ENCODE data around the gene CD44. TPM values are rescaled to one million over a fixed set of nuclear protein-coding genes. Genes with fewer than 3 reads are reported as not detected.

Gene CD44
- total RNA-seq, 2 donors from 2014 or later = 698 to 736 TPM

DNA sequence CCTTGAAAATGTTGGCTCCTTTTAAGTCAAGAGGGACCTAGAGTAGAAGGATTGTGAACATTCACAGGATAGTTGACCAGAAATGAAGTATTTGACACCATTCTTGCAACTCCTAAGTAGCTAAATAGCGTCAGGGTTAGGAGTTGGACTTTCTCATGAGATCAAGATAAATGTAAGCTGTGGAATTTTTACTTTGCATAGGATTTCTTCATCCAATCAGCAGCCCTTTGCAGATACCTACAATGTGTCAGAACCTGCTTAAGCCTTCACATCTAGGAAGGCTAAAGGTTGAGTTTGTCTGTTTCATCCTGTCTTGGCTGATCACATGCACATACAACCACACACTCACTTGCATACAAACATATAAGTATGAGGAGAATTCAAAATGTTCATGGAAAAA is 32.3 kb downstream of the CD44 start:
- no peak for ATAC-seq
- H3K36me3 Mint-ChIP-seq = peaks cover 35% of the 10 kb centered on the region
- no peak for DNase-seq (ENCODE audit: low spot score)
- H3K4me3 Mint-ChIP-seq = peak overlapping the region; percentile 52
- no peaks in the 10 kb centered on the region for H3K9me3 Mint-ChIP-seq
- H3K27ac Mint-ChIP-seq = peak overlapping the region; percentile 47 to 69
- H3K27me3 Mint-ChIP-seq = no peaks in the 10 kb centered on the region
- peaks cover 86 to 94% of the 10 kb centered on the region in 2 donors for H3K4me1 Mint-ChIP-seq (ENCODE audit: low read depth in 2 of 2)

DNA sequence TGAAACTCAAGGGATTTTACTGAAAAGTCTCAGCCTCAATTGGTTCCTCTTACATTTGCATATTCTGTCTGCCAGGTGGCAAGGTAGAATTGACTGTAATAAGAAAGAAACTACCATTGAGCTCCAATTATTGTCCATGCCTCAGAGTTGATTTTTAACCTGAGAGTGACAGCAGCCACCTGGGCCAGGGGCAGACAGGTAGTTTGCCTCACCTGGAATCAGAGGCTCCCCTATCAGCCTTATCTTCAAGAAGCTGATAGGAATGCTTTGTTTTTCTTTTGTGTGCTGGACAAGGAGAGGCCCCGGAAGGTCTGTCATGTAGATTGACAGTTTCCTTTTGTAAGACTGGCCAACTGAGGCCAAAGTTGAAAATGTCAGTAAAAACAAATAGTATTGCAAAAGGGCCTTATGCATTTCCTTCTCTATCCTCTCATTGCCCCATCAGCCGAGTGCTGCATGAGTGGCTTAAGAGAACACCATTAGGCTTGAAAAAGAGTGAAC is 34.1 kb downstream of the CD44 start:
- Mint-ChIP-seq H3K27me3 (no peaks in the 10 kb centered on the region), H3K9me3 (no peaks in the 10 kb centered on the region), H3K27ac (peak overlapping the region; percentile 69 to 71), H3K4me3 (peak overlapping the region; percentile 52), H3K36me3 (peaks cover 45% of the 10 kb centered on the region), H3K4me1 (ENCODE audit: low read depth in 2 of 2) (peaks cover 85 to 92% of the 10 kb centered on the region in 2 donors)
- ATAC-seq (peak; percentile 21 to 48), DNase-seq (ENCODE audit: low spot score) (no peak)

DNA sequence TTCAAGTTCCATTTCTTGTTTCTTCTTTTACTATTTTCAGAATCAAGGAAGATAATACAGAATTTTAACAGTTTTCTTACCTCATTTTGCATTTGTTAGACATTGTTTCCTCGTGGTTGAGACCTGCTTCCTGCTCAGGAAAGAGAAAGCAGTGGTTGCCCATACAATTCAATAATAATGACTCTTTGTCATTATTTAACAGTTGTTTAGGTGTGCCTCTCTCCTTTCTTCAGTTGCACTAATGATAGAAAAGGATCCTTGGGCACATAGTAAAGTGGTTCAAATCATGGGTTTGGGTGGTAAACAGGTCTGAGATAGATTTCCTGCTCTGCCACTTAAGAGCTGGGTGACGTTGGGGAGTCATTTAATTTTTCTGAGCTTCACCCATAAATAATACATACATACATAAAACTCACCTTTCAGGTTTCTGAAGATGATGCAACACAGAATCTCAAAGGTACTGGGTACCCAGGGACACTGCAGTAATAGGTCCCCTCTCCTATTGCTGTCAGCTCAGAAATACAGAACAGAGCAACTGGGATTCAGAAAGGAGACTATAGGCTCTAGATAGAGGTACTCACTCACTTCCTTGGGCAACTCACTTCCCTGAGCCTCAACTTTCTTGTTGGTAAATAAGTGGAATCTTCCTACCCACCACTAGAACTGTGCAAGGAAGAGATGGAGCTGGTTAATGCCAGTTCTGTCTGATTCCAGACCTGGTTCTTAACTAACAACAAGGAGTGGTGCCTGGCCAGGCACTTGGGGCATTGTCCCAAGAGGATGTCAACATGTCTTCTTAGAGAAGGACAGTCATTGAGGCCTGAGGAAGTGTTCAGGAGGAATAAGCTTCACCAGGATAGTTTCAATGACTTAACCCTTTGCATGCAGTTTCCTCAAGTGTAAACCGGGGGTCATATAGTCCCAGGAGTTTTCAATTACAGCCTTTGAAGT is 34.9 kb downstream of the CD44 start:
- peak in 1 of 2 donors; percentile 25 for ATAC-seq
- Mint-ChIP-seq H3K27me3 (no peaks in the 10 kb centered on the region), H3K27ac (peak overlapping the region; percentile 69 to 71), H3K4me3 (peak overlapping the region; percentile 52), H3K4me1 (ENCODE audit: low read depth in 2 of 2) (peaks cover 85 to 92% of the 10 kb centered on the region in 2 donors), H3K36me3 (peaks cover 45% of the 10 kb centered on the region), H3K9me3 (no peaks in the 10 kb centered on the region)
- no peak for DNase-seq (ENCODE audit: low spot score)

DNA sequence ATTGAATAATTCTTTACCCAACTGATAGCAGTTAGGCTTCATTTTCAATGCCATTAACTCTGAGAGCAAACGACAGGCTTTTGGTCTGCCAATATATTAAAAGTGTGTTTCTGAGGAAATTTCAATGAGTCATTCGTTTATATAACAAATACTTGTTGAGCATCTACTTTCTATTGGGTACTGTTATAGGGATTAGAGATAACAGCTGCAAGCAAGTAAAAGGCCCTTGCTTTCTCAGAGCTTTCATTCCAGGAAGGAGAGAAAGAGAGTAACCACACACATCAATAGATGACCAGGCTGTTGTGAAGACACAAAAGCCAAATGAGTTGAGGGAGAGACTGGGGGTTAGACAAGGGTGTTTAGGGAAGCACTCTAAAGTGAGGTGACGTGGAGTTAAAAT is 35.7 kb downstream of the CD44 start:
- DNase-seq (ENCODE audit: low spot score) = no peak
- Mint-ChIP-seq H3K27me3 (no peaks in the 10 kb centered on the region), H3K36me3 (peaks cover 45% of the 10 kb centered on the region), H3K4me3 (peak overlapping the region; percentile 52), H3K27ac (peak overlapping the region; percentile 69 to 71), H3K9me3 (no peaks in the 10 kb centered on the region), H3K4me1 (ENCODE audit: low read depth in 2 of 2) (peaks cover 84 to 92% of the 10 kb centered on the region in 2 donors)
- ATAC-seq = peak; percentile 43 to 55

DNA sequence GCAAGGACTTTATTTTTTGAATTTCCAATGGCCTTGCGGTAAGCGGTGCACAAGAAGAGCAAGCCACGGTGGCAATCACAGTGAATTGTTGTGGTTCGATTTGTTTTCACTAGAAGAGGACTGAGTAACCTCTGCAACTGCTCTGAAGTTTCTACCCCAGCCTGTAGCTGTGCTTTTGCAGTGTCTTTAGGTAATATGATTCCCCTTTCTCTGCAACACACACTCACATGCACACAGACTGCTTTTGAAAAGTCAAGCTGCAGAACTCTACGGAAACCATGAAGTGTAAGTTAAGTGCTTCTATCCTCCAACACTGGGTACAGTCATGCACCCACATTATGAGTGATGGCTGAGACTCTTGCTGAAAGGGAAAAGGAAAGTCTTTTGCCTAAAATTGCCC is 38.4 kb downstream of the CD44 start:
- Mint-ChIP-seq H3K36me3 (peaks cover 50% of the 10 kb centered on the region), H3K9me3 (no peaks in the 10 kb centered on the region), H3K4me3 (peak overlapping the region; percentile 61), H3K4me1 (ENCODE audit: low read depth in 2 of 2) (peaks cover 81 to 88% of the 10 kb centered on the region in 2 donors), H3K27me3 (no peaks in the 10 kb centered on the region), H3K27ac (peak overlapping the region; percentile 32 to 41)
- DNase-seq (ENCODE audit: low spot score) (no peak), ATAC-seq (peak; percentile 79 to 80)

DNA sequence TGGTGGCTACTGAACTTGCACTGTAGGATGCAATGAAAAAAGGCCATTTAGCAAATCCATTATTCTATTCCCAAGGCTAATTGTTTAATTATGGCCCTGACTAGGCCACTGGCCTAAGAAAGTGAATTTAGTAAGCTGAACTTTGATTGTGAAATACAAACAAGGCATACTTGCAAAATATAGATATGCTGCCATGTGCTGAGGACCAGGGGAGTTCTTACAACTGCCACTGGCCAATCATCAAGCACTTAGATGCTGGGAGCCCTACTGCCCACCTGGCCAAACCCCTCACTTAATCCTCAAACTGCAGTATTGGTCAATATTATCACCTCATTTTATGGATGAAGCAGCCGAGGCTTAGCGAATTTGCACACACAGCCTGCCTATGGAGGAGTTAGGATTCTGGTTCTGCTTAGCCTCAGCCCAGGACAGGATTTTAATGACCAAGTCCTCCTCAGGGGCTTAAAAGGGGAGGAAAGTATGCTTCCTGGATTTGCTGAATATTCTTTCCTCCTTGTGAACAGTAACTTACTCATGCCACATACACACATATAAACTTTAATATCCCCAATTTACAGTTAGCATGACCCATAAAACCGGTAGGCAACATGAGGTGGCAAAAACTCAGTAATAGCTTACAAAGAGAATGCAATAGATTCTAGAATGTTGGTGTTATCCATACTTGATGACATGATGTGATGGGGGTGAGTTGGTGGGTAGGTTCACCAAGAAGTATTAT is 39.3 kb downstream of the CD44 start:
- H3K36me3 Mint-ChIP-seq = peaks cover 58% of the 10 kb centered on the region
- no peak for DNase-seq (ENCODE audit: low spot score)
- H3K27ac Mint-ChIP-seq = peak overlapping the region; percentile 32 to 41
- peak overlapping the region; percentile 61 for H3K4me3 Mint-ChIP-seq
- H3K9me3 Mint-ChIP-seq = no peaks in the 10 kb centered on the region
- peaks cover 80 to 88% of the 10 kb centered on the region in 2 donors for H3K4me1 Mint-ChIP-seq (ENCODE audit: low read depth in 2 of 2)
- no peaks in the 10 kb centered on the region for H3K27me3 Mint-ChIP-seq
- no peak for ATAC-seq

DNA sequence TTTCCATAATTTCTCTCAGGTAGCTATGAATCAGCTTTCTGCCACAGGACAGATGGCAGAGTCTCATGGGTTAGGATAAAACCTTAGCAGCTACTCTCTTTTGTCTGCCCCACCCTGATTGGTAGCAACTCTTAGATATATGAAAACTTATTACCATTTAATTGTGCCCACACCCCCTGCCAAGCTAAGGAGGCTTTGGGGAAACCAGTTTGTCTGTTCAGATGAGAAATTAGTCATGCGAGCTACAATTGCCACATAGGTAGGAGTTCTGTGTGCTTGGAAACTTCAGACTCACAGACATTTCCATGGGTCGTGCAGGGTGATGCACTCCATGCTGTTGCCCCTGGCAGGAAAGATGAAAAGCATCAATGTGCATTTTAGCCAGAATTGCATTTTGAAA is 39.9 kb downstream of the CD44 start:
- H3K36me3 Mint-ChIP-seq = peaks cover 59% of the 10 kb centered on the region
- peaks cover 74 to 87% of the 10 kb centered on the region in 2 donors for H3K4me1 Mint-ChIP-seq (ENCODE audit: low read depth in 2 of 2)
- no peaks in the 10 kb centered on the region for H3K9me3 Mint-ChIP-seq
- peak overlapping the region; percentile 41 to 64 for H3K27ac Mint-ChIP-seq
- H3K27me3 Mint-ChIP-seq = no peaks in the 10 kb centered on the region
- no peak for DNase-seq (ENCODE audit: low spot score)
- peak in 1 of 2 donors; percentile 10 for ATAC-seq
- peak overlapping the region; percentile 30 for H3K4me3 Mint-ChIP-seq

DNA sequence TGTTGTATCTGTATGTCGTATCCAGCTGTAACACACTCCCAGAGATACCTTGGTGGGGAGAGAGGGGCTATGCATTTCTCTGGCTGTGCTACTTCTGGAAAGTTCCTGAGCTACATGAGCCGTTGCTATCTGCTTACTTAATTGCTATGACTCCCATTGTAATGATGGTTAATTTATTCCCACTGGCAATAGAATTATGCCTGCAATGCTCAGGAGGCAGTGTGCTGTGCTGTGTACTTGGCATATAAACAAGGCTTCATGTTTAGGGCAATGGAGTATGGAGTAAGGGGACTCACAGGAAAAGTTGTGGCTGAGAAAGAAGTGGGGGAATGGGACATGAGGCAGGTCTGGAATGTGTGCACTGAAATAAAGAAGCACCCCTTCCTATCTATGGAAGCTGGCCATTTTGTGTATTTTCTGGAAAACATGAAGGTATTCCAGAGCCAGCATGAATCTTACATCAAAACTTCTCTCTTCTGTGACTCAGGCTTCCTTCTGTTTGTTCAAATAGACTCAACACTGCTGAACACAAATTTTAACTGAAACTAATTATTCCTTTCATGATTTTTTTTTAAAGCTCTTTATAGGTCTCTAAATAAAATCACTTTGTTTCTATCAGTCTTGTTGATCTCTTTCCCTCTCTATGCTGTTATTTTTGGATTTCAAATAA is 40.6 kb downstream of the CD44 start:
- H3K9me3 Mint-ChIP-seq = no peaks in the 10 kb centered on the region
- H3K27ac Mint-ChIP-seq = peak overlapping the region; percentile 41 to 64

DNA sequence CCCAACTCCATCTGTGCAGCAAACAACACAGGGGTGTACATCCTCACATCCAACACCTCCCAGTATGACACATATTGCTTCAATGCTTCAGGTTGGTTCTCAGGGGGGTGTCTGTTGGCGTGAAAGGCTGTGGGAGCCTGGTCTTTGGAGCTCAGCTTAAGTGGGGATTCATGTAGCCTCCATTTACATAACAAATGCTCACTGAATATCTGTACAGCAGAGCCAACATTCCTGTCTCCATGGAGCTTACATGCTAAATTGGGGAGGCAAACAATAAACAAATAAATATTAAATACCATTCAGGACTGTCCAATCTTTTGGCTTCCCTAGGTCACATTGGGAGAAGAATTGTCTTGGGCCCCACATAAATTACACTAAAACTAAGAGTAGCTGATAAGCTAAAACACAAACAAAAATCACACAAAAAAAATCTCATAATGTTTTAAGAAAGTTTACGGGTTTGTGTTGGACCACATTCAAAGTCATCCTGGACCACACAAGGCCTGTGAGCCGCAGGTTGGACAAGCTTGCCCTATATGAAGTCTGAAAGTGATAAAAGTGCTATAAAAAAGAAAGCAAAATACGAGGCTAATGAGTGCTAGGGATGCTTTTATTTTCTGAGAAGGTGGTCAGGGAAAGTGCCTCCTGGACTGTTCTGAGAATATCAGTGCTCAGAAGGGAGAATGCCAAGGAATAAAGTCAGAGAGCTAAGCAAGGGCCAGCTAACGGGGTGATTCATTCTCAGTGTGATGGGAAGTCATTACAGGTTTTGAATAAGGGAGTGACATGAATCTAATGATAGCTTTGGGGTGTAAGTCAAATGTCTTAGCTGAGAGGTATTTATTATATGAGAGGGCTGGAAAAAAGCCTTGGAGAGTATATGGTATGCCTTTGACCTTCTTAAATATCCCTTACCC is 41.6 kb downstream of the CD44 start:
- Mint-ChIP-seq H3K4me3 (no peak overlapping the region), H3K27me3 (no peaks in the 10 kb centered on the region), H3K27ac (peak overlapping the region; percentile 41 to 64), H3K4me1 (ENCODE audit: low read depth in 2 of 2) (peaks cover 65 to 79% of the 10 kb centered on the region in 2 donors), H3K9me3 (no peaks in the 10 kb centered on the region), H3K36me3 (peaks cover 55% of the 10 kb centered on the region)
- ATAC-seq (no peak), DNase-seq (ENCODE audit: low spot score) (no peak)

More for the DNA sequence above, 40.6 kb downstream of the CD44 start:
- ATAC-seq = no peak
- no peak for DNase-seq (ENCODE audit: low spot score)
- Mint-ChIP-seq H3K27me3 (no peaks in the 10 kb centered on the region), H3K4me3 (peak overlapping the region; percentile 30), H3K4me1 (ENCODE audit: low read depth in 2 of 2) (peaks cover 68 to 80% of the 10 kb centered on the region in 2 donors), H3K36me3 (peaks cover 58% of the 10 kb centered on the region)

DNA sequence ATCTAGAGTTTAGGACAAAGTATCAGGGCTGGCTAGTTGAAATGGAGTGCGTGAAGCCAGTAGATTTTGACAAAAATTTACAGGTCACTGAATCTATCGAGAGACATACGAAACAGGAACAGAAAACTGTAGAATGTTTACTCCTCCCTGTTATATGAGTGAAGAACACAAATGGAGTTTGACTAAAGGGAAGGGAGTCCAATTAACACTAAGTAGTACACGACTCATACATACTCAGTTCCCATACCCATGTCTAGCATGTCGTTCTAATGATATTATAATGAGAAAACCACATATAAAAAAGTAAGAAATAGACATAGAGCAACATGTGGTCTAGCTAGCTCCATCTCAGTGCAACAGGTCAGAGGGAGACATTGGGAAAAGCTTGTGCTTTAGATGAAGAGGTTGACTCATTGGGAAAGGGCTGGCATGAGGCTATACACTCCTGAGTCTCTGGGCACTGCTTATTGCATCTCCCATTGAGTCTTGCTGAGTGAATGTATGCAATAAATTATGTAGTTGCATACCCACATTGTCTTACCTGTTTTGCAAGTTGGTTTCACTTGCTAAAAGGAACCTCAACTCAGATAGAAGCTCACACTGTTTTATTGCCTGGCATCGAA is 43.5 kb downstream of the CD44 start:
- Mint-ChIP-seq H3K27me3 (no peaks in the 10 kb centered on the region), H3K9me3 (no peaks in the 10 kb centered on the region), H3K36me3 (peaks cover 55% of the 10 kb centered on the region), H3K27ac (peak overlapping the region; percentile 36 to 51), H3K4me3 (no peak overlapping the region), H3K4me1 (ENCODE audit: low read depth in 2 of 2) (peaks cover 58 to 72% of the 10 kb centered on the region in 2 donors)
- ATAC-seq (no peak), DNase-seq (ENCODE audit: low spot score) (no peak)

DNA sequence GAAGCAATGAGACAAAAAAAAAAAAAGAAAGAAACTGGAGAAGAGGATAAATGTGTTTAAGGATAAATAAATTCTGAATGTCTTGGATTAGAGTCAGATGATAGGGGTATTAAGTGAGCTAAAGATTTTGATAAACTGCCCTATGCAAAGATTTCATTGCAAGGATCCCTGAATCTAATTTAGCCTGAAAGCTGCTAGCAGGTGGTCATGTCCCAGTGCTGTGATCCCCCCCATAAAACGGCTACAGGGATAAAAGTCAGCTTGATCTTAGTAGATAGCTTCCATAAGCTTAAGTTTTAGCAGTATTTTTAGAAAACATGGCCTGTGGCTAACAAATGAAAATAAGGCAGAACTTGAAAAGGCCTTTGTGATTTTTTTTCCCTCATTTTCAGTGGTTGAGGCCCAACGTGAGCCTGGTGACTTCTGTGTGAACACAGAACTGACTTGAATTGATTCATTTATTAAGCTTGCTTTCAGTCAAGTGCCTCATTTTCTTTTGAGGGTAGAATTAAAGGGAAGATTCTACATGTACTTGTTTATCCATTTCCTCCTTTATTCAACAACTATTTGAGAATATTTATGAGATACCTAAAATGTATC is 44.5 kb downstream of the CD44 start:
- peaks cover 55 to 69% of the 10 kb centered on the region in 2 donors for H3K4me1 Mint-ChIP-seq (ENCODE audit: low read depth in 2 of 2)
- no peaks in the 10 kb centered on the region for H3K9me3 Mint-ChIP-seq
- no peak overlapping the region for H3K4me3 Mint-ChIP-seq
- ATAC-seq (no peak), DNase-seq (ENCODE audit: low spot score) (no peak)
- H3K27ac Mint-ChIP-seq = peak overlapping the region; percentile 36 to 51
- H3K27me3 Mint-ChIP-seq = no peaks in the 10 kb centered on the region
- H3K36me3 Mint-ChIP-seq = peaks cover 53% of the 10 kb centered on the region

DNA sequence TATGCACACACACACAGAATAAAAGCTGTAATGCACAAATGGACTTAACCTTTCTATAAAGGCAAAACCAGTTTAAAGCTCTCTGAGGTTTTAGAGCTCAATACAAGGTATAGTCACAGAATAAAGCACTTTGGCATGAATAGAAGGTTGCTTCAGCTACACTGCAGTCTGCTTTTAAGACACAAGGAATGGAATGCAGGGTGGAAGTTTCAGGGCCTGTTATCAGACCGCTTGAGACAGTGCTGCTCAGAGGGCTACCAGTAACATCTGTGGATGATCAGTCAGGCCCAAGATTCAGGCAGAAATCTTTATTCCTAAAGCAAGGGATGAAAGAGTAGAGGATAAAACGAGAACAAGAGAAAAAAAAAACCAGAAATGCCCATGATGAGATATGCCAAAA is 46.7 kb downstream of the CD44 start:
- DNase-seq (ENCODE audit: low spot score) (no peak), ATAC-seq (no peak)
- Mint-ChIP-seq H3K4me1 (ENCODE audit: low read depth in 2 of 2) (peaks cover 47 to 59% of the 10 kb centered on the region in 2 donors), H3K36me3 (peaks cover 51% of the 10 kb centered on the region), H3K27me3 (no peaks in the 10 kb centered on the region), H3K27ac (peak overlapping the region; percentile 14 to 55), H3K4me3 (no peak overlapping the region), H3K9me3 (no peaks in the 10 kb centered on the region)
